HG02678 (cell line): ENCODE data around the gene ARHGAP8.

Experiments used
- ATAC-seq: cut with Tn5 transposase; IDR thresholded peaks from one replicate; pipeline ENCODE4 v1.9.1; 2021; ENCODE audit warnings: mild to moderate bottlenecking, moderate library complexity; ENCODE audit not compliant: unreplicated experiment

Gene ARHGAP8

GRCh38 chr22:44752285-44753188, at the start of gene ARHGAP8:
TSS of gene ARHGAP8 (plus strand) at chr22:44752575. CDS start at chr22:44786528, 33,953 bp downstream.
- no peak for ATAC-seq

- no peak for ATAC-seq
These were observed 49.0 kb upstream of the ARHGAP8 start for GRCh38 chr22:44703255-44703870.

- ATAC-seq: no peak
These were observed 48.0 kb upstream of the ARHGAP8 start for GRCh38 chr22:44704159-44705021.

- no peak for ATAC-seq
These were observed 47.4 kb upstream of the ARHGAP8 start for GRCh38 chr22:44705022-44705297.

GRCh38 chr22:44706488-44706887, 45.9 kb upstream of the ARHGAP8 start:
- ATAC-seq: no peak

GRCh38 chr22:44707178-44707577, 45.2 kb upstream of the ARHGAP8 start:
- no peak for ATAC-seq

- no peak for ATAC-seq
These were observed 44.6 kb upstream of the ARHGAP8 start for GRCh38 chr22:44707752-44708151.

GRCh38 chr22:44709881-44710392, 42.4 kb upstream of the ARHGAP8 start:
- ATAC-seq: no peak

GRCh38 chr22:44710474-44711240, 41.7 kb upstream of the ARHGAP8 start:
- no peak for ATAC-seq

GRCh38 chr22:44711241-44711560, 41.2 kb upstream of the ARHGAP8 start:
- ATAC-seq: no peak

GRCh38 chr22:44711690-44712555, 40.5 kb upstream of the ARHGAP8 start:
- ATAC-seq: no peak

GRCh38 chr22:44712962-44713361, 39.4 kb upstream of the ARHGAP8 start:
- ATAC-seq: no peak

- ATAC-seq: no peak
These were observed 37.5 kb upstream of the ARHGAP8 start for GRCh38 chr22:44714703-44715350.

- ATAC-seq: peak; percentile 47
These were observed 34.0 kb upstream of the ARHGAP8 start for GRCh38 chr22:44718418-44718817.

- no peak for ATAC-seq
These were observed 32.6 kb upstream of the ARHGAP8 start for GRCh38 chr22:44719586-44720368.

GRCh38 chr22:44721213-44721612, 31.2 kb upstream of the ARHGAP8 start:
- no peak for ATAC-seq

GRCh38 chr22:44722611-44723010, 29.8 kb upstream of the ARHGAP8 start:
- ATAC-seq: no peak

- ATAC-seq: no peak
These were observed 28.6 kb upstream of the ARHGAP8 start for GRCh38 chr22:44723801-44724200.
